GM03348 (cell line): ENCODE data around the gene LBX1.

ENCODE experiments used
- DNase-seq: peaks from one replicate; pipeline ENCODE4 v3.0.0; 2012; ENCODE audit warnings: low spot score

Gene LBX1

GRCh38 chr10:101229266-101230182, at the start of gene LBX1:
Gene LBX1 (minus strand): TSS chr10:101229463. CDS start chr10:101228815, 648 bp downstream.
- DNase-seq = no peak

GRCh38 chr10:101273741-101274140, 44.5 kb upstream of the LBX1 start:
- no peak for DNase-seq

- DNase-seq = no peak
Measured at GRCh38 chr10:101273330-101273729, 44.1 kb upstream of the LBX1 start.

GRCh38 chr10:101272229-101272868, 43.1 kb upstream of the LBX1 start:
- DNase-seq = peak; percentile 90

- DNase-seq = no peak
Measured at GRCh38 chr10:101270763-101271162, 41.5 kb upstream of the LBX1 start.

- no peak for DNase-seq
Measured at GRCh38 chr10:101267776-101268175, 38.5 kb upstream of the LBX1 start.

GRCh38 chr10:101267290-101267680, 38.0 kb upstream of the LBX1 start:
- no peak for DNase-seq

GRCh38 chr10:101266381-101267289, 37.4 kb upstream of the LBX1 start:
- DNase-seq = no peak

- DNase-seq = no peak
Measured at GRCh38 chr10:101263150-101263752, 34.0 kb upstream of the LBX1 start.

- DNase-seq = no peak
Measured at GRCh38 chr10:101262147-101262546, 32.9 kb upstream of the LBX1 start.

GRCh38 chr10:101261702-101262101, 32.4 kb upstream of the LBX1 start:
- DNase-seq = no peak

GRCh38 chr10:101260764-101261481, 31.7 kb upstream of the LBX1 start:
- no peak for DNase-seq

- DNase-seq = no peak
Measured at GRCh38 chr10:101258179-101258885, 29.1 kb upstream of the LBX1 start.

- DNase-seq = no peak
Measured at GRCh38 chr10:101257491-101257890, 28.2 kb upstream of the LBX1 start.

GRCh38 chr10:101257084-101257483, 27.8 kb upstream of the LBX1 start:
- DNase-seq = no peak

GRCh38 chr10:101256387-101256786, 27.1 kb upstream of the LBX1 start:
- DNase-seq = no peak

GRCh38 chr10:101250136-101250535, 20.9 kb upstream of the LBX1 start:
- no peak for DNase-seq

GRCh38 chr10:101249171-101249581, 19.9 kb upstream of the LBX1 start:
- DNase-seq = no peak

- no peak for DNase-seq
Measured at GRCh38 chr10:101246639-101247038, 17.4 kb upstream of the LBX1 start.

GRCh38 chr10:101244321-101245050, 15.2 kb upstream of the LBX1 start:
- DNase-seq = peak; percentile 82
